ENCODE data around the gene DHX15.

Gene DHX15

GRCh38 chr4:24582235-24582832 is 2.0 kb downstream of the DHX15 start:
- no peak for DNase-seq

DNA sequence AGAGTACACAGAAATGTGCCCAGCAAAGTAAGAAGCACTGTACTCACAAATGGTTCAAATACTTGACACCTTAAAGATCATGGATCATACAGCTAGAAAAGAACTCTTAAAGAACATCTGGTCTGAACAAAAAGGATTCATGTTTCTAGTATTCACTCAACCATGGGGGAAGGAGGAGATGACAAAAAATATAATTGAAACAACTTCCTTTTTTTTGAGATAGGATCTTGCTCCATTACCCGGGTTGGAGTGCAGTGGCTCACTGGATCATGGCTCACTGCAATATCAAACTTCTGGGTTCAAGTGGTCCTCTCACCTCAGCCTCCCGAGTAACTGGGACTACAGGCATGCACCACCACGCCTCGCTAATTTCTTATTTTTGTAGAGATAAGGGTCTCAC is 6.0 kb downstream of the DHX15 start:
- no peak for DNase-seq

GRCh38 chr4:24576276-24576675 is 8.1 kb downstream of the DHX15 start:
- DNase-seq = no peak

DNA sequence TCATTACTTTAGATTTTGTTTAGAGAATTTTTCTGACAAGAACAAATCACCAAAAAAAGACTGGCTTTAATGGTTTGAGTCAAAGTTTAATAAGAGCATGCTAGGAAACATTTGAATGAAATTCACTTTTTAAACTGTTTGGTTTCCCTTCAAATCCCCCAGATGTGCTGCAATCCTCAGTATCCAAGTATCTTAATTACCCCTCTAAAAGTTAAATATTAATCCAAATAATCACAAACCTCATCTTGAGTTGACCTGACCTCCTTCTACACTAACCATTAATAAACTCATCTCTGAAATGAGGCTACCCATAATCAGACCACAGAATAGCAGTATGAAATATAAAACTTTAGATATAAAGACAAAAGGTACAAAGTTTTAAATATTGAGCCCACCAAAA is 10.1 kb downstream of the DHX15 start:
- no peak for DNase-seq

DNA sequence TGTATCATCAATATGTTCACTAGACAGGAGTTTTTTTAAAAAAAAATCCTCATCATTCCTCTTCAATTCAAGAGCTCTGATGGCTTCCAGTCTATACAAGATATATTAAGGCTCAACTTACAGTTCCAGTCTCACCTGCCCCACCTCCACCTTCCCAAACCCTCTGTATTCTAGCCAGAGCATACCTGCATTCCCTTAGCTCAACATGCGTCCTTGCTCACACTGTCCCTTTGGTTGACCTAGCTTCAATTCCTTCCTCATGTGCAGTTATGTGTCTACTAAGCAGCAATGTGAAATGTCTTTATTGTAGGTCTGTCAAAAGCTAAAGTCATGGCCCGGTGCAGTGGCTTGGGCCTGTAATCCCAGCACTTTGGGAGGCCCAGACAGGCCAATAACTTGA is 10.8 kb downstream of the DHX15 start:
- DNase-seq = no peak

DNA sequence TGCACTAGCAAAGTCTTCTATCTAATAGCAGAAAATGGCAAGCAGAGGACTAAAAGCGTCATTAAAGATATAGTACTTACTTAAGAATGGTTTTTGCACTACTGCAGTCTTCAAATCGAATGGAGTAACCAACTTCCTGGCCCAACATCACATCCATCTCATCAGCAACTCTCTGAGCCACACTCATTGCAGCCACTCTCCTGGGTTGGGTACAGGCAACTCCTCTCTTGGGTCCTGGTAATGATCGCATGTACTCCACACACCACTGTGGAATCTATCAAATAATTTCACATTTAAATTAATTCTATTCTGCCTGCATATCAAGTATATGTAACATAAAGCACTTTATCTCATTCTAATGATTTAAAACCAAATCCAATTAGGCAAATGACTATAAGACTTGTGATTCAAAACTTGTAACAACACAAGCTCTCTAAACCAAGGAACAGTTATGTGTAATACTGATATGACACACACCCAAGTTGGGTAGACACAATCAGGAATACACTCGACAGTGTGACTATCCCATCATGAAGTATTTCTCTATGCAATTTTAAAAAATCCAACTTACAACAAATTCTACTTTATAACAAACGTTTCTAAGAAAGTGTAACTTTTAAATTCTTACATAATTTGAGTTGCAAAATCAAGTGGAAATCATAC is 13.6 kb downstream of the DHX15 start:
- no peak for DNase-seq

DNA sequence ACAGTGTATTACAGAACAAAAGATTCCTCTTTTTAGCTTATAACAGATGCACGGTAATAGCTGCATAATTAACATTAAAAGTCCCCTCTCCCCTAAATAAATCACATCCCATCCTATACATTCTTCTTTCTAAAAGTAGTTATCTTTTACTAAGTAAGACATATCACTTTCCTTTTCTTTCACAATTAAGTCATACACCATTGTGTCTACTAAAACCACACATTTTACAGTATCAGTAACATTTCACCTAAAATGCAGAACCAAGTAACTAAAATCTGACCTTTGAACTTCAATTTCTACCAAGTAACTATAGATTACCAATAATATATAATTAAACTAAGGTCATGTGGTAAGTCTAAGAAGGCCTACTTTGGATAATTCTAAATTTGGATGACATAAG is 14.2 kb downstream of the DHX15 start:
- no peak for DNase-seq

- DNase-seq = no peak
Measured at GRCh38 chr4:24569662-24570061, 14.7 kb downstream of the DHX15 start.

DNA sequence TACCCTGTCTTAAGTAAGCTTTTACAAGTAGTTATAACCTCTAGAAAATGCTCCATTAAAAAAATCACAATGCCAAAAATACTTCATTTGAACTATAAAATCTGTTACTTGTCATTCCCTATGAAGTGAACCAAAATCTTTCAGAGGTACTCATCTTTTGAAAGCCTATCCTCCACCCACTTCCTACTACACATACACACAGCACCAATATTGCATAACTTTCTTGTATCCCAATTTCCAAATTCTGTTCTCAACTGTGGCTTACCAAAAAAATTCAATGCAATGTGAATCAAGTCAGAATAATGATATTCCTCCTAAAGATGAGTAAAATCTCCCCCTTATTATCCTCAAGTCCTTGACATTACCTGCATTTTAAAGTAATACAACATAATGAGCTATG is 15.9 kb downstream of the DHX15 start:
- DNase-seq = no peak

- no peak for DNase-seq
Measured at GRCh38 chr4:24565054-24565453, 19.3 kb downstream of the DHX15 start.

DNA sequence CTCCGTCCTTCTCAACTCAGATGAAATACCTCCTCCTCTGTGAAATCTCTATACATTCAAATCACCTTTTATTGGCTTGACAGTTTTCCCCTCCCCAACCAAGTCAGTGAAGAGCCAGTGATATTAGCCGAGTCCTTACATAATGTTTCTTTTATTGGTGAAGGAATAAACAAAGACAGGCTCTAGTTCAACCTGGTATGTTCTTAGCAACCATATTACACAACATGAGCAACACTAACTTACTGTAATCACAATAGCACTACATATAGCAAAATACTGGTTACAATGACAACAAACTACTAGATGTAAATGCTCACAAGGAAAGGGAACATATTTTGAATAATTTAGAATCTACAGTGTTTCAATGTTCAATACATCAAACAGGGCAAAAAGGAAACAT is 19.9 kb downstream of the DHX15 start:
- no peak for DNase-seq

GRCh38 chr4:24561438-24562139 is 22.8 kb downstream of the DHX15 start:
- no peak for DNase-seq

DNA sequence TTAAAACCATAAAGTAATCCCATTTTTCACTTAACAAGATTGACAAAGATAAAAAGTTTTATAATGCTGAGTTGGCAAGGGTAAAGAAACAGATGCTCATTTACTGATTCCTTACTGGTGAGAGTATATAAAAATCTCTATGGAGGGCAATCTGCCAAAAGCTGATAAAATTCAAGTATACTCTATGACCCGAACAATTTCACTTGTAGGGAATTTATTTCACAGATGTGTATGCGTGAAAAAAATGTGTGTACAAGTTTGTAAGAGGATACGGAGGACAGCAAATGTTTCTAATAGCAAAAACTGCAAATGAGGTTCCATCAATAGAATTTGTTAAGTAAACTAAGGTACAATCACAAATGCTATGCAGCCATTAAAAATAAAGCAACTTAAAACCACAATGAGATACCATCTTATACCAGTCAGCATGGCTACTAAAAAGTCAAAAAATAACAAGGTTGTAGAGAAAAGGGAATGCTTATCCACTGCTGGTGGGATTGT is 23.4 kb downstream of the DHX15 start:
- no peak for DNase-seq

DNA sequence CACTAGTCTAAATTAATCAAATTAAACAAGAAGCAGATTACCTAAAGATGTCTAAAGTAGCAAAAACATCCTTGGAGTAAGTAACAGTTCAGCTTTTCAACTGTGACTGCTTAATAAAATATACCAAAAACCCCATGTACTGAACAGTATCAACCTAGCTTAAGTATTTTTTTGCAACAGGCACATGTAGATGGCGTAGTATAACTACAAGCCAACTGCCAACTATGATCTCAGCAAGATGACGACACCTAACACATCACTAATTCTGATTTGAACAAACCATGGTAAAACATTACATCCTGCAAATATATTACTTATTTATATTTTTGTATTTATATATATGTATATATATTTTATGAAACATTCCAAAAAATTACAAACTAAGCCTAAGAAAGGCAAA is 24.5 kb downstream of the DHX15 start:
- DNase-seq = no peak

- DNase-seq = no peak
Measured at GRCh38 chr4:24559032-24559821, 25.1 kb downstream of the DHX15 start.

GRCh38 chr4:24557026-24558025 is 27.0 kb downstream of the DHX15 start:
- no peak for DNase-seq

DNA sequence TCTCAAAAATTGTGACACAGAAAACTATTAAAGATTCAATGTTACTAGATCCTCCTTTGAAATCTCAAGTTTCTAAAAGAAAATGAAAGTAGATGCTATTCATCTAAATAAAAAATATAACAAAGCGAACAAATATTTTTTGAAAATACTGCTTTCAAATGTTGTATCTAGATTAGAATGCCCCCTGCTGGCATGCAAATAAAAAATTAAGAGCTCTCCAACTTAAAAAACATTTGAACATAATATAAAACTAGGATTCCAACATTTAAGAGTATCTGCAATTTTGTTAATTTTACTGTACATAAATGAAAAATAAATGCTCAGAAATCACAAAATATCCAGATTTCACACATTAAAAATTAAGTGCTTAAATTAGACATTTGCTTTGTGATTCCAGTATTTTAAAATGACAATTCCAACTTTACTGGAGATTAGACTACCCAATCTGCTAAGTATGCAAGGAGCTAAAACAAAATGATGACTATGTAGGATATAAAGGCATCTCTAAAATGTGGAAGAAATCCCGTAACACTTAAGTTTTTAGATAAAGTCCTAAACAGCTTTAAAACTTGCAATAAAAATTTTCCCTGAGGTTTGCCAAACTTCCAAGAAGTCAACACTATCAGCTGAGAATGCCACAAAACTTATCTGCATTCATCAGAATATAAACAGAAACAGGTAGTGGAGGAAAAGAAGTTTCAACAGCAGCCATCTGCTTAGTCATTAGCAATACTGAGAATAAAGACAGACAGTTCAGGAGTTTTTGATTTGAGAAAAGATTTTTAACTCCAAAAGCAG is 32.7 kb downstream of the DHX15 start:
- DNase-seq = no peak

- no peak for DNase-seq
Measured at GRCh38 chr4:24550441-24551175, 33.7 kb downstream of the DHX15 start.

GRCh38 chr4:24547979-24548378 is 36.4 kb downstream of the DHX15 start:
- no peak for DNase-seq

GRCh38 chr4:24544208-24544988 is 40.0 kb downstream of the DHX15 start:
- DNase-seq = no peak

Data from SHP77 treated with DMSO at 0.1 percent for 48 hours (cell line).